HG02943 (cell line): ENCODE data around the gene MAN2A2.
"Not testable (repeated sequence)": the region's sequence is repeated elsewhere in the genome, so short reads cannot be mapped to it uniquely, and the experiment has no call there.

ENCODE experiments used
- ATAC-seq: cut with Tn5 transposase; IDR thresholded peaks from one replicate; pipeline ENCODE4 v1.9.1; 2021; ENCODE audit warnings: mild to moderate bottlenecking, low read depth, moderate library complexity; ENCODE audit not compliant: unreplicated experiment

The MAN2A2 gene

GRCh38 chr15:90871139-90871715, 31.9 kb upstream of the MAN2A2 start:
- ATAC-seq, result no peak

GRCh38 chr15:90871716-90872485, 31.2 kb upstream of the MAN2A2 start:
- ATAC-seq, result no peak

- no peak for ATAC-seq
Observed at GRCh38 chr15:90872486-90873184, 30.5 kb upstream of the MAN2A2 start.

GRCh38 chr15:90873488-90873997, 29.6 kb upstream of the MAN2A2 start:
- no peak for ATAC-seq

- no peak for ATAC-seq
Observed at GRCh38 chr15:90873998-90874605, 29.0 kb upstream of the MAN2A2 start.

- ATAC-seq, result not testable (repeated sequence)
Observed at GRCh38 chr15:90874986-90875385, 28.1 kb upstream of the MAN2A2 start.

- no peak for ATAC-seq
Observed at GRCh38 chr15:90875549-90875981, 27.5 kb upstream of the MAN2A2 start.

- no peak for ATAC-seq
Observed at GRCh38 chr15:90876046-90876445, 27.1 kb upstream of the MAN2A2 start.

GRCh38 chr15:90876512-90877170, 26.5 kb upstream of the MAN2A2 start:
- ATAC-seq, result no peak

GRCh38 chr15:90877315-90877714, 25.8 kb upstream of the MAN2A2 start:
- ATAC-seq, result no peak

GRCh38 chr15:90877996-90878395, 25.1 kb upstream of the MAN2A2 start:
- ATAC-seq, result no peak

GRCh38 chr15:90878660-90879059, 24.4 kb upstream of the MAN2A2 start:
- ATAC-seq, result no peak

GRCh38 chr15:90879730-90880366, 23.3 kb upstream of the MAN2A2 start:
- no peak for ATAC-seq

GRCh38 chr15:90880381-90881145, 22.5 kb upstream of the MAN2A2 start:
- ATAC-seq, result no peak

GRCh38 chr15:90881181-90881977, 21.7 kb upstream of the MAN2A2 start:
- no peak for ATAC-seq

- no peak for ATAC-seq
Observed at GRCh38 chr15:90881978-90882721, 21.0 kb upstream of the MAN2A2 start.

GRCh38 chr15:90882781-90883525, 20.1 kb upstream of the MAN2A2 start:
- ATAC-seq, result no peak
